HepG2 (cell line): ENCODE measurements around the gene THSD8. TPM values are rescaled to one million over a fixed set of nuclear protein-coding genes. Genes with fewer than 3 reads are reported as not detected.

ENCODE experiments used
- ATF1 ChIP-seq: IDR thresholded peaks from 2 replicates; pipeline ENCODE4 v1.6.1; 2016; ENCODE audit warnings: mild to moderate bottlenecking, control low read depth
- ATF2 ChIP-seq: sonication (generic); formaldehyde crosslinking; IDR thresholded peaks from 2 replicates; pipeline ENCODE4 v1.4.0; 2020; ENCODE audit warnings: missing genetic modification reagents
- CREB1 ChIP-seq, 2 experiments: fragments of 450-650 bp in 1 of 2; IDR thresholded peaks; 2 replicates each; pipeline ENCODE4 v1.6.1; 2016 to 2017; ENCODE audit warnings: control low read depth in 1 of 2, mild to moderate bottlenecking in 1 of 2, missing compliant biosample characterization in 1 of 2, missing genetic modification characterization in 1 of 2
- ESRRA ChIP-seq: sonication (generic); formaldehyde crosslinking; IDR thresholded peaks from 2 replicates; pipeline ENCODE4 v1.5.1; 2020; ENCODE audit warnings: mild to moderate bottlenecking, low read depth, missing genetic modification reagents
- HDAC2 ChIP-seq: sonication (generic); formaldehyde crosslinking; IDR thresholded peaks from 2 replicates; pipeline ENCODE4 v1.4.0; 2020; ENCODE audit warnings: missing genetic modification reagents
- NFKBIZ ChIP-seq: IDR thresholded peaks from 2 replicates; pipeline ENCODE4 v1.6.1; 2018; ENCODE audit warnings: missing genetic modification reagents, missing compliant biosample characterization
- SALL2 ChIP-seq: sonication (generic); formaldehyde crosslinking; IDR thresholded peaks from 2 replicates; pipeline ENCODE4 v1.8.1; 2023; ENCODE audit warnings: mild to moderate bottlenecking, missing genetic modification reagents, inconsistent platforms
- TIGD3 ChIP-seq: sonication (generic); formaldehyde crosslinking; IDR thresholded peaks from 2 replicates; pipeline ENCODE4 v1.5.1; 2020; ENCODE audit warnings: mild to moderate bottlenecking, missing genetic modification reagents, borderline replicate concordance
- TMF1 ChIP-seq: sonication (generic); formaldehyde crosslinking; IDR thresholded peaks from 2 replicates; pipeline ENCODE4 v1.8.1; 2022; ENCODE audit warnings: low read depth, missing genetic modification reagents
- ZBTB44 ChIP-seq: sonication (generic); formaldehyde crosslinking; IDR thresholded peaks from 2 replicates; pipeline ENCODE4 v1.4.0; 2020; ENCODE audit warnings: missing genetic modification reagents
- ZBTB7B ChIP-seq: sonication (generic); formaldehyde crosslinking; IDR thresholded peaks from 2 replicates; pipeline ENCODE4 v1.4.0; 2020; ENCODE audit warnings: missing genetic modification reagents
- ZNF101 ChIP-seq: sonication (generic); formaldehyde crosslinking; IDR thresholded peaks from 2 replicates; pipeline ENCODE4 v1.4.0; 2020; ENCODE audit warnings: mild to moderate bottlenecking, low read depth, missing genetic modification reagents, borderline replicate concordance
- ZNF33A ChIP-seq: sonication (generic); formaldehyde crosslinking; IDR thresholded peaks from 2 replicates; pipeline ENCODE4 v1.5.1; 2020; ENCODE audit warnings: missing genetic modification reagents, mild to moderate bottlenecking, moderate library complexity, borderline replicate concordance
- ZNF512 ChIP-seq: sonication (generic); formaldehyde crosslinking; IDR thresholded peaks from 2 replicates; pipeline ENCODE4 v1.4.0; 2020; ENCODE audit warnings: mild to moderate bottlenecking, missing genetic modification reagents
- ZNF577 ChIP-seq: sonication (generic); formaldehyde crosslinking; IDR thresholded peaks from 2 replicates; pipeline ENCODE4 v1.4.0; 2020; ENCODE audit warnings: mild to moderate bottlenecking, low read depth, missing genetic modification reagents, borderline replicate concordance
- ZNF597 ChIP-seq: sonication (generic); formaldehyde crosslinking; IDR thresholded peaks from 2 replicates; pipeline ENCODE4 v1.5.0; 2020; ENCODE audit warnings: missing genetic modification reagents
- ZNF619 ChIP-seq: sonication (generic); formaldehyde crosslinking; IDR thresholded peaks from 2 replicates; pipeline ENCODE4 v1.4.0; 2020; ENCODE audit warnings: mild to moderate bottlenecking, missing genetic modification reagents
- polyA plus RNA-seq, 8 experiments: library from polyadenylated mRNA; depleted of rRNA in 3 of 8; stranded (reverse) in 7 of 8; unstranded in 1 of 8; fragments of >200 nt; fragmentation: Illumina TruSeq in 4 of 8; extraction: Trizol in 4 of 8; gene quantifications; 2 replicates each; pipeline versions ENCODE4 v1.2.1 to v1.2.3, GENCODE V29; 2011 to 2016; ENCODE audit warnings: low read depth in 4 of 8, missing spikeins in 1 of 8, mixed read lengths in 1 of 8; ENCODE audit not compliant: insufficient read depth in 1 of 8
- total RNA-seq, 5 experiments: library from RNA; depleted of rRNA; stranded (reverse); fragments of >200 nt; fragmentation: Illumina TruSeq; extraction: Trizol; gene quantifications; 2 replicates each; pipeline ENCODE4 v1.2.3, GENCODE V29; 2016; ENCODE audit warnings: low read depth in 1 of 5

THSD8 gene
- total and polyA plus RNA-seq, 2 of the 13 experiments (the other 11 are each of a cell fraction or from before 2014, with no cell fraction given) = 4.8 to 14.9 TPM

- no peak for TF ChIP-seq ZNF597 (CRISPR knock-in tag)
- TF ChIP-seq TIGD3 = no peak
- TF ChIP-seq ZNF33A (CRISPR knock-in tag) = no peak
- TF ChIP-seq SALL2 (CRISPR knock-in tag) = no peak
- peak; percentile 50; the same call in 1 of the 2 replicates for TF ChIP-seq HDAC2 (CRISPR knock-in tag)
- no peak for TF ChIP-seq ZNF101
- TF ChIP-seq ATF2 (CRISPR knock-in tag) = 0 out of 2 replicates have a peak, but pooled peaks have one; percentile 29
- peak; percentile 59 for TF ChIP-seq ZBTB7B (CRISPR knock-in tag)
- no peak for TF ChIP-seq ZNF619 (CRISPR knock-in tag)
- TF ChIP-seq ATF1 (CRISPR knock-in tag) = 0 out of 2 replicates have a peak, but pooled peaks have one; percentile 23
- no peak for TF ChIP-seq TMF1 (CRISPR knock-in tag)
- TF ChIP-seq ZBTB44 (CRISPR knock-in tag) = no peak
- no peak for TF ChIP-seq ZNF512
- TF ChIP-seq CREB1 (IDR thresholded peaks at IDR 0.05) = no peak
- peak; percentile 44; the same call in 1 of the 2 replicates for TF ChIP-seq CREB1 (CRISPR knock-in tag; IDR thresholded peaks at IDR 0.05)
- no peak for TF ChIP-seq ESRRA (CRISPR knock-in tag)
- TF ChIP-seq ZNF577 (CRISPR knock-in tag) = no peak
- no peak for TF ChIP-seq NFKBIZ (CRISPR knock-in tag)
Observed at GRCh38 chr19:12777217-12778016, 24.5 kb upstream of the THSD8 start (continued).
